WTC11 (cell line): ENCODE results near the gene GSN. TPM values are rescaled to one million over a fixed set of nuclear protein-coding genes. Genes with fewer than 3 reads are reported as not detected.

Experiments
- ATAC-seq: fragments of 200-7000 bp; cut with Tn5 transposase; 2 replicates; pipeline ENCODE4 v1.10.0; 2021; ENCODE audit warnings: mild to moderate bottlenecking, moderate library complexity
- CTCF ChIA-PET: fragments of 300-600 bp; sonication (Branson Sonifier 250); formaldehyde crosslinking; loops from one replicate; lab custom pipeline; 2021; ENCODE audit warnings: antibody characterized with exemption; lab: Charles Lee
- POLR2A ChIA-PET: fragments of 350-600 bp; sonication (Branson Sonifier 250); formaldehyde crosslinking; loops from one replicate; lab custom pipeline; 2021; ENCODE audit warnings: antibody characterized with exemption; lab: Charles Lee
- DNase-seq: peaks from one replicate; pipeline ENCODE4 v3.0.0; 2021; ENCODE audit warnings: low spot score
- H3K27ac Mint-ChIP-seq: 2 replicates; pipeline ENCODE4 v1.8.0; 2021; ENCODE audit warnings: mixed read lengths
- H3K27me3 Mint-ChIP-seq: 2 replicates; pipeline ENCODE4 v1.8.0; 2021; ENCODE audit warnings: low read depth, mild to moderate bottlenecking, moderate library complexity, mixed read lengths
- H3K36me3 Mint-ChIP-seq: 2 replicates; pipeline ENCODE4 v1.8.0; 2021; ENCODE audit warnings: mixed read lengths
- H3K4me1 Mint-ChIP-seq: 2 replicates; pipeline ENCODE4 v1.8.0; 2022; ENCODE audit warnings: mixed read lengths
- H3K4me3 Mint-ChIP-seq: 2 replicates; pipeline ENCODE4 v1.8.0; 2021; ENCODE audit warnings: mild to moderate bottlenecking, moderate library complexity, mixed read lengths
- H3K9me3 Mint-ChIP-seq: 2 replicates; pipeline ENCODE4 v1.8.0; 2021; ENCODE audit warnings: mixed read lengths
- AFF4 ChIP-seq: sonication (generic); formaldehyde crosslinking; IDR thresholded peaks from 2 replicates; pipeline ENCODE4 v1.8.1; 2023; ENCODE audit warnings: mild to moderate bottlenecking, missing genetic modification reagents, borderline replicate concordance
- AR ChIP-seq: fragments of 250-450 bp; sonication (Bioruptor Pico); IDR thresholded peaks from 2 replicates; pipeline ENCODE4 v1.9.0; 2021; ENCODE audit warnings: mild to moderate bottlenecking
- ATF2 ChIP-seq: sonication (generic); formaldehyde crosslinking; IDR thresholded peaks from 2 replicates; pipeline ENCODE4 v1.8.1; 2022; ENCODE audit warnings: low read depth, missing genetic modification reagents, borderline replicate concordance
- CREM ChIP-seq: sonication (generic); formaldehyde crosslinking; IDR thresholded peaks from 2 replicates; pipeline ENCODE4 v1.8.1; 2022; ENCODE audit warnings: mild to moderate bottlenecking, missing genetic modification reagents, moderate library complexity
- CTCF ChIP-seq: fragments of 200-600 bp; IDR thresholded peaks from 2 replicates; pipeline ENCODE4 v1.8.0; 2022; ENCODE audit warnings: antibody characterized with exemption
- E2F5 ChIP-seq: sonication (generic); formaldehyde crosslinking; IDR thresholded peaks from 2 replicates; pipeline ENCODE4 v1.8.1; 2022; ENCODE audit warnings: mild to moderate bottlenecking, moderate library complexity, missing genetic modification reagents
- ETV6 ChIP-seq: sonication (generic); formaldehyde crosslinking; IDR thresholded peaks from 2 replicates; pipeline ENCODE4 v1.8.1; 2022; ENCODE audit warnings: mild to moderate bottlenecking, missing genetic modification reagents
- HMGA2 ChIP-seq: fragments of 250-450 bp; sonication (Bioruptor Pico); IDR thresholded peaks from 2 replicates; pipeline ENCODE4 v1.4.0; 2021; ENCODE audit warnings: mild to moderate bottlenecking, moderate library complexity
- HMGXB4 ChIP-seq: sonication (generic); formaldehyde crosslinking; IDR thresholded peaks from 2 replicates; pipeline ENCODE4 v1.8.1; 2023; ENCODE audit warnings: mild to moderate bottlenecking, moderate library complexity, missing genetic modification reagents
- IRF1 ChIP-seq: sonication (generic); formaldehyde crosslinking; IDR thresholded peaks from 2 replicates; pipeline ENCODE4 v1.8.0; 2023; ENCODE audit warnings: missing genetic modification reagents
- JAZF1 ChIP-seq: fragments of 250-450 bp; sonication (Bioruptor Pico); IDR thresholded peaks from 2 replicates; pipeline ENCODE4 v1.9.0; 2021; ENCODE audit warnings: moderate library complexity, mild to moderate bottlenecking, inconsistent platforms
- MLX ChIP-seq: sonication (generic); formaldehyde crosslinking; IDR thresholded peaks from 2 replicates; pipeline ENCODE4 v1.8.1; 2023; ENCODE audit warnings: mild to moderate bottlenecking, missing genetic modification reagents, moderate library complexity
- NR3C1 ChIP-seq: sonication (generic); formaldehyde crosslinking; conservative IDR thresholded peaks from 2 replicates; pipeline ENCODE4 v1.8.1; 2023; ENCODE audit warnings: low read depth, mild to moderate bottlenecking, missing genetic modification reagents
- TP53 ChIP-seq: sonication (generic); formaldehyde crosslinking; IDR thresholded peaks from 2 replicates; pipeline ENCODE4 v1.8.1; 2023; ENCODE audit warnings: mild to moderate bottlenecking, missing genetic modification reagents
- ZNF121 ChIP-seq: sonication (generic); formaldehyde crosslinking; IDR thresholded peaks from 2 replicates; pipeline ENCODE4 v1.8.0; 2023; ENCODE audit warnings: missing genetic modification reagents
- ZNF416 ChIP-seq: fragments of 250-450 bp; sonication (Bioruptor Pico); IDR thresholded peaks from 2 replicates; pipeline ENCODE4 v1.9.0; 2021; ENCODE audit warnings: mild to moderate bottlenecking, inconsistent platforms
- ZNF512 ChIP-seq: sonication (generic); formaldehyde crosslinking; IDR thresholded peaks from 2 replicates; pipeline ENCODE4 v1.8.1; 2022; ENCODE audit warnings: missing genetic modification reagents, borderline replicate concordance
- total RNA-seq: library from RNA; stranded (reverse); gene quantifications from 3 replicates; pipeline ENCODE4 v1.2.3, GENCODE V29; 2021

The GSN gene
- total RNA-seq, 1 experiment from 2014 or later: 47.0 TPM

GRCh38 chr9:121232251-121232650 is 35.7 kb upstream of the GSN start:
- ChIA-PET POLR2A (no interaction called here), CTCF (no interaction called here)
- Mint-ChIP-seq H3K36me3 (no peaks in the 10 kb centered on the region), H3K27me3 (peaks cover 4% of the 10 kb centered on the region), H3K27ac (no peak overlapping the region), H3K9me3 (no peaks in the 10 kb centered on the region), H3K4me1 (peaks cover 7% of the 10 kb centered on the region; the same call in 1 of the 2 replicates), H3K4me3 (no peak overlapping the region)
- ATAC-seq (no peak), DNase-seq (no peak)
- TF ChIP-seq CREM (CRISPR knock-in tag) (no peak), HMGXB4 (CRISPR knock-in tag) (no peak), ZNF416 (CRISPR knock-in tag) (no peak), CTCF (no peak), JAZF1 (CRISPR knock-in tag) (no peak), ATF2 (no peak), AFF4 (CRISPR knock-in tag) (no peak), AR (CRISPR knock-in tag) (no peak), IRF1 (CRISPR knock-in tag) (no peak)

GRCh38 chr9:121233906-121234831 is 33.8 kb upstream of the GSN start:
- Mint-ChIP-seq H3K36me3 (no peaks in the 10 kb centered on the region), H3K4me3 (no peak overlapping the region), H3K9me3 (no peaks in the 10 kb centered on the region), H3K4me1 (peaks cover 7% of the 10 kb centered on the region; the same call in 1 of the 2 replicates), H3K27ac (no peak overlapping the region), H3K27me3 (peaks cover 11% of the 10 kb centered on the region)
- ATAC-seq (no peak), DNase-seq (no peak)
- ChIA-PET POLR2A (interaction anchor here (1.0 kb wide), 1 partner anchor 34 kb away, joined by 3 read pairs; the partner anchor contains the start of gene GSN), CTCF (interaction anchor here (0.9 to 2.3 kb wide), 6 partner anchors 10 to 165 kb away, joined by 3 to 10 read pairs (median 4); no protein-coding TSS in a partner anchor)
- TF ChIP-seq NR3C1 (CRISPR knock-in tag) (no peak), ZNF121 (CRISPR knock-in tag) (no peak), MLX (CRISPR knock-in tag) (no peak), E2F5 (CRISPR knock-in tag) (no peak), HMGA2 (CRISPR knock-in tag) (no peak), ZNF512 (CRISPR knock-in tag) (no peak), TP53 (CRISPR knock-in tag) (no peak), ETV6 (CRISPR knock-in tag) (no peak)
